HG03571 (cell line): ENCODE measurements around the gene SLC22A12.

Experiments
- ATAC-seq: cut with Tn5 transposase; IDR thresholded peaks from one replicate; pipeline ENCODE4 v1.9.1; 2021; ENCODE audit not compliant: unreplicated experiment

SLC22A12 gene

DNA sequence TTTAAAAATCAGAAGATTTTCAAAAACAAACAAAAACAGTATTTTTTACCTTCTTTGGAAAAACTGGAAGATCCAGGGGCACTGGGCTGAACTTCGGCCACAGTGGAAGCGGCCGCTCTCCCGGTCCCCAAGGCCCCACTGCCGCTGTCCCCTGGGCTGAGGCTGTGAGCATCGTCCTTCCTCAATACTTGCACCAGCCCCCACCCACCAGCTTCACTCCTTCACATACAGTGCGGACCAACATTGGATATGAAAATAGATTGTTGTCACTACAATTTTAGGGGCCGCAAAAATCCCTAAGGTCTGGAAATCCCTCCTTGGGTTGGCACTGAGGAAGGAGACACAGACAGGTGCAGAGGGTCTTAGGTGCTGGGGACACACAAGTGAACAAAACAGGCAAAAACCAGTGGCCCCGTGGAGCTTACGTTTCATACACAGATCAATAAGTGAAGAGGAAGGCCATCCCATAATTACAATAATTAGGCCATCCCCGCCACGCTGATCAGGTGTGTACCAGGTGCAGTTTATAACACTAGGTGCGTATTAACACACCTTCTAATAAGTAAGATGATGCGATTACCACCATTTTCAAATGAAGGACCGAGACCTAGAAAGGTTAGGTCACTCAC lies 28.2 kb upstream of the SLC22A12 start:
- ATAC-seq = no peak

DNA sequence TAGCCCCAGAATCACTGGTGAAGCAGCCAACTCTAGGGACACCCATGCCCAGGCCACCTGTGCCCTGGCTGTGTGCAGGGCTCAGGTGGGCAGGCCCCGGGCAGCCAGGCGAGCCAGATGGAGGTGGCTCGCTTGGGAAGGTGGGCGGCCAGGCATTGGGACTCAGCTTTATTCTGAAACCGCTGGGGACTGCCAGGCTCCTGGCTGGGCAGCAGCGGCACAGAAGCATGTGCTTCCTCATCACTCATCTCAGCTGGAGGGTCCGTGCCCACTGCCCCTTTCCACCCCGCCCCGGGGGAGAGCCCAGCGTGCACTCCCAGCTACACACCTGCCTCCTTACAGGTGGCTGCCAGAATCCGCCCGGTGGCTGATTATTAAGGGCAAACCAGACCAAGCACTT lies 27.1 kb upstream of the SLC22A12 start:
- no peak for ATAC-seq

DNA sequence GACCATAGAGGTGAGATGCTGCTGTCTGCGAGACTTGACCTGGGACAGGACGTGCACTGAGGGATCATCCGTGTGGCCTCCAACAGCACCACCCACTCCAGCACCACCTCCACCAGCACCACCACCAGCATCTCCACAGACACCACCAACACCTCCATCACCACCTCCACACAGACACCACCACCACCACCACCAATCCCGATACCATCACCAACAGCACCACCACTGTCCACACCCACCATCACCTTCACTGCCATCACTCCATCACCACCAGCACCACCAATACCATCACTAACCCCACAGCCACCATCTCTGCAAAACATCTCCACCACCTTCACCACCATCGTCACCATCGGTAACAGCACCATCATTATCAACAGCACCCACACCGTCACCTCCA lies 26.6 kb upstream of the SLC22A12 start:
- ATAC-seq = no peak

GRCh38 chr11:64564947-64565889 lies 25.8 kb upstream of the SLC22A12 start:
- ATAC-seq = no peak

GRCh38 chr11:64566042-64566914 lies 24.7 kb upstream of the SLC22A12 start:
- ATAC-seq = no peak

- ATAC-seq = no peak
Observed at GRCh38 chr11:64566915-64567891, 23.8 kb upstream of the SLC22A12 start.

DNA sequence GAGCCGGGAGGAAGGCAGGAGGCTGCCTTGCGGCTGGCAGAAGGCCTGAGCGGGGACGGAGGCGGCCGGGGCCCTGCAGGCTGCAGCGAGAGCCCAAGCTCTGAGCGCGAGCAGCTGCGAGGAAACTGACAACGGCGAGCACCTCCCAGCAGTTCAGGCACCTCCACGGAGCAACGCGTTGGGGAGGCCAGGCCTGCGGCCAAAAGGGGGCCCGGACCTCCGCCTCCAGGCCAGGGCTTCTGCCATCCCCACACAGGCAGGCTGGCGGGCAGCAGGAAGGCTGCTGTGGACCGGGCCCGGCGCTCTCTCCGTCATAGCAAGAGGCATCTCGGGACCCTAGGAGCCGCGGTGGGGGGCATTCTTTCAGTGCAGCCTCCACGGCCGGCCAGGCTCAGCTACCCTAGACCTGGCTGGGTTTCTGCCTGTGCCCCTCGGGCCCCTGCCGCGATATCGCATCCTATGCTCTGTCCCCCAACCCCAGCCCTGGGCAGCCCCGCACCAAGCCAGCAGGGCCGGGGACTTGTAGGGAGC lies 22.9 kb upstream of the SLC22A12 start:
- no peak for ATAC-seq

DNA sequence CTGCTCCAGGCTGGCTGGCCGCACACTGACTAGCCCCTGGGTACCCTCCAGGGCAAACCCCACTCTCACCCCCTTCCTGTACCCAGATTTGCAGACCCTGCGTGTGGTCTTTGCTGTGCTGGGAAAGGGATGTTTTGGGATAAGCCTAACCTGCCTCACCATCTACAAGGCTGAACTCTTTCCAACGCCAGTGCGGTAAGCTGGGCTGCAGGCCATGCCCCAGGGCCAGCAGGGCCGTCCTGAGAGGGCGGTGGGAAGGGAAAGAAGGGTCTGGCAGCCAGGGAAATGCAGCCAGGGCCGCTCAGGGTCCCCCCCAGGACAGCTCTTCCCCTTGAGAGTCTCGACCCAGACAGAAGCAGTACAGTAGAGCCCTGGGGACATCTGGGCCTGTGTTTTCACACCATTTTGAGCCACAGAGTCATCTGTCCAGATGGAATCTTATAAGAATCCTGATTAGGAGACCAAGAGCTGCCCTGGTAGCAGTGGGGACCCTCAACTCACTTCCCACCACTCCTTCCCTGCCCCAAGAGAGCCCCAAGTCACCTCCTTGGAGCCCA lies 22.4 kb upstream of the SLC22A12 start:
- ATAC-seq = no peak

GRCh38 chr11:64569300-64569970 lies 21.6 kb upstream of the SLC22A12 start:
- no peak for ATAC-seq

DNA sequence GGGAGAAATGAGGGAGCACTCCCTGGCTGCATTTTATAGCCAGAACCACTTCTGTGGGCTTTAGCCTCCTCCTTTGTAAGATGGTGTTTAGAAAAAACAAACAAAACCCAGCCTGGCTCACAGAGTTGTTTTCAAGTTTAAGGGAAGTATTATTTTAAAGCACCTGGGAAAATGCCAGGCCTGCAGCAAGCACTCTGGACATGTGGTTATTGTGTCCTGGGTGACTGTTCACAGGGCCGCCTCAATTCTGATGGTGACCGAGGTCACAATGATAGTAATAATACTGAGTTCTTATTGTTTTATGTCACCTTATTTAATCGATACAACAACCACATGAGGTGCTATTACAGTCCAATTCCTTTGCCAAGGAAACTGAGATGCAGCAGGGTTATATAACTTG lies 20.7 kb upstream of the SLC22A12 start:
- ATAC-seq = no peak

GRCh38 chr11:64571050-64571409 lies 20.0 kb upstream of the SLC22A12 start:
- no peak for ATAC-seq

DNA sequence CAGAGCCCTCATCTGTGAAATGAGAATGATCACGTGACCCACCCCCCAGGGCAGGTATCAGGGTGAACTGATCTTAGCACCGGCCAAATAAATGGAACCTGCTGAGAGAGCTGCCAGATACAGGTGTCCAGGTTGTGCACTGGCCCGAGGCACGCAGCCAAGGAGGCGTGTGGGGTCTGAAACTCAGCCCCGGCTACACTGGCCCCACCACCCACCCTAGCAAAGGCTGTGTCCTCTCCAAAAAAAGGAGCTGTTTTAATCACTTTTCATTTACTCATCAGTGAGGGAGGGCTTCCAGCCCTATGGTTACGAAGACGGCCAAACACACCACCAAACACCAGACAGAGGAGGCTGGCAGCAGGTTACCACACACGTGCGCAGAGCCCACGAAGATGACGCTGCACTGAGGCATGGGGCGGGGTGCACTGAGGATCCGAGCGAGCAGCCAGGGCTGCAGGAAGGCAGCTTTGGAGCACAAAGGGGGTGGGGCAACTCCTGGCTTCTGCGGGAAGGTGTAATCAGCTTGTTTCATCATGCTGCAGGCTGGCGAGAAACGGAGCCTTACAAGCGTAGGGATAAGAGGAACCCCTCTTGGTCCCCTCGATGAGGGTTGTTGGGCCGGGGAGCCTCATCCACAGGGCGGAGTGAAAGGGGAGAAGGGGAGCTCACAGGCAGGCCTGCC lies 19.5 kb upstream of the SLC22A12 start:
- ATAC-seq = no peak

DNA sequence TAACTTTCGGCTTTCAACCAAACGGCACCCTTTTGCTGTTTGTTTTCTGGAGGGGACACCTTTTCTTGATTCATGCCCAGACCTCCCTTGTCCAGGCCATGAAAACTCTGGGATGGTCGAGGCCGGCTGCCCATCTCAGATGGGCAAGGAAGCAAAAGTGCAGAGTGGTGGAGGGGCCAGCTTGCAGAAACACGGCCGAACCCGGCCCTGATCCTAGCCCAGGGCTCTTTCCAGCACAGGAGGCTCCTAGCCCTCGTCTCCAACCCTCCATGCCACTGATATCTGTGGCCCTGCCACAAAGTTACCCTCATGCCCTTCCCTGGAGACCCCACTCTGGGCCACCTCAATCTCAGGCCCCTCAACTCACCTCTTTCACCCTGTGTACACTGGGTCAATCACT lies 18.9 kb upstream of the SLC22A12 start:
- ATAC-seq = no peak

DNA sequence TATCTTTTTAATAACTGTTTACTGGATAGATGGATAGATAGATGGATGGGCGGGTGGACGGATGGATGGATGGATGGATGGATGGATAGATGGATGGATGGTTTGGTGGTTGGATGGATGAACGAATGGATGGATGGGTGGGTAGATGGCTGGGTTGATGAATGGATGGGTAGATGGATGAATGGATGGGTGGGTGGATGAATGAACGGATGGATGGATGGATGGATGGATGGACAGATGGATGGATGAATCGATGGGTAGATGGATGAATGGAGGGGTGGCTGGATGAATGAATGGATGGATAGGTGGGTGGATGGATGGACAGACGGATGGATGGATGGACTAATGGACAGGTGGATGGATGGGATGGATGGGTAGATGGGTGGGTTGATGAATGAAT lies 13.8 kb upstream of the SLC22A12 start:
- no peak for ATAC-seq

- ATAC-seq = no peak
Observed at GRCh38 chr11:64580412-64580811, 10.6 kb upstream of the SLC22A12 start.

DNA sequence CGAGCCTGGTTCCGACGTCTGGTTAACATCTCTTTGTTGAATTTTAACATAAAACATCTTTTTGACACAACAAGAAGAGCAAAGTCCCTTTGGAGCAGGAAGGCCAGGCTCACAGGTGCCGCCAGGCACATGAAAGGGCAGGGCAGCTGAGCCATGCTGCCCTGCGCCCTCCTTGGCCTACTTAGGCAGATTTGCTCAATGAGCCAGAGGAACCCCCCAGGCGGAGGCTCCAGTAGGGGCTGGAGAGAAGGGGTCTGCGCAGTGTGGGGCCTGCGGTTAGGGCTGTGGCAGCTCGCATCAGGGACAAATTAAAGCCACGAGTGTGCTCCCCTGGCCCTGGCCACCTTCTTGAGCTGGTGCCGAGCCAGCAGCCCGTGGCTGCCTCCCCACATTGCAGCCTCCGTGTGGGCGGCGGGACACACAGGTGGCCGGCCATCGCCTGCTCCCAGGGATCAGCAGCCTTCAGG lies 9.9 kb upstream of the SLC22A12 start:
- ATAC-seq = no peak

GRCh38 chr11:64582885-64583284 lies 8.1 kb upstream of the SLC22A12 start:
- no peak for ATAC-seq
